Adrenal gland (tissue), 12 donors: ENCODE results near the gene PSMD12. TPM values are rescaled to one million over a fixed set of nuclear protein-coding genes. Genes with fewer than 3 reads are reported as not detected.
A peak's percentile ranks its signal among the peaks of the same experiment; 100 is the strongest.
"Not testable (repeated sequence)": the region's sequence is repeated elsewhere in the genome, so short reads cannot be mapped to it uniquely, and the experiment has no call there.

ENCODE experiments used
- DNase-seq, 7 donors: peaks; one replicate each; pipeline ENCODE4 v3.0.0-alpha.2; 2019 to 2020
- H3K27ac ChIP-seq, 5 donors: fragments of 200-600 bp; sonication (generic) in 4 of 5; 1 replicate in 3 of 5; 2 replicates in 2 of 5; pipeline versions ENCODE4 v1.5.1 to v1.8.0; 2016 to 2020; ENCODE audit warnings: mild to moderate bottlenecking in 1 of 5
- H3K27me3 ChIP-seq: fragments of 200-600 bp; 2 replicates; pipeline ENCODE4 v1.8.0; 2021
- H3K36me3 ChIP-seq, 2 donors: fragments of 200-600 bp; replicated peaks in 1 of 2; 1 replicate in 1 of 2; 2 replicates in 1 of 2; pipeline versions ENCODE4 v1.5.1 to v1.8.0; 2018 to 2022
- H3K4me1 ChIP-seq, 2 donors: fragments of 200-600 bp; replicated peaks in 1 of 2; 1 replicate in 1 of 2; 2 replicates in 1 of 2; pipeline versions ENCODE4 v1.5.1 to v1.8.0; 2018 to 2021
- H3K4me3 ChIP-seq, 4 donors: fragments of 200-600 bp; sonication (generic) in 3 of 4; one replicate each; pipeline ENCODE4 v1.5.1; 2016 to 2018
- H3K9me3 ChIP-seq, 3 donors: fragments of 200-600 bp; sonication (generic) in 1 of 3; replicated peaks in 1 of 3; 1 replicate in 2 of 3; 2 replicates in 1 of 3; pipeline versions ENCODE4 v1.5.1 to v1.8.0; 2016 to 2021
- POLR2A ChIP-seq, 2 donors: fragments of 450-650 bp; IDR thresholded peaks; one replicate each; pipeline ENCODE4 v1.6.1; 2017; ENCODE audit warnings: antibody characterized with exemption in 2 of 2, mild to moderate bottlenecking in 2 of 2, moderate library complexity in 1 of 2
- WGBS, 4 donors: extraction: QIAGEN DNeasy Blood & Tissue Kit in 2 of 4; methylation state at CpG; one replicate each; pipeline versions ENCODE4 v1.1.5 to v1.1.7; 2013 to 2017; 5-methylcytosine and 5-hydroxymethylcytosine counted together
- intact Hi-C, 2 donors: fragments of 100-400 bp; cut with DNase I; formaldehyde crosslinking; loops; one replicate each; pipeline versions ENCODE4 v1.14.1 to v1.15.0; 2022 to 2023
- polyA plus RNA-seq, 3 donors: library from polyadenylated mRNA; stranded (reverse); fragments of 200-250 nt in 2 of 3; fragments of 350-450 nt in 1 of 3; fragmentation: Illumina TruSeq in 1 of 3; extraction: RNeasy Lipid Tissue Mini Kit (QIAGEN cat#74804) in 1 of 3; gene quantifications; one replicate each; pipeline ENCODE4 v1.2.3, GENCODE V29; 2013 to 2014
- total RNA-seq, 9 donors: library from RNA; depleted of rRNA in 4 of 9; stranded (reverse); fragments of >200 nt in 4 of 9; fragments of 120-200 nt in 1 of 9; fragmentation: NEBNext Ultra II Directional in 1 of 9; extraction: Animal tissue kit (Norgen Biotek cat#: 25700) in 1 of 9; gene quantifications; one replicate each; pipeline versions ENCODE4 v1.1.0 to v1.2.4, GENCODE V29; 2013 to 2023
- TF ChIP-seq, protein P1 (sequence below), 6 experiments: fragments of 450-650 bp in 4 of 6; fragments of 200-600 bp in 2 of 6; sonication (generic) in 1 of 6; IDR thresholded peaks; 1 replicate in 5 of 6; 2 replicates in 1 of 6; pipeline versions ENCODE4 v1.5.1 to v1.8.0; 2016 to 2021; ENCODE audit warnings: antibody characterized with exemption in 6 of 6, mild to moderate bottlenecking in 2 of 6, moderate library complexity in 1 of 6
- donor health status: healthy with polysubstance abuse.
- donor health status: Bipolar disorder and iron deficiency.
- donor health status: DM: yes; HTN: yes; CAD: no.
- donor health status: DM: no; HTN: no; CAD: no.
- donor health status: DM: no; HTN: no; CAD: no.
- donor health status: DM: yes; HTN: yes; CAD: no.

PSMD12 gene
- total and polyA plus RNA-seq, 12 donors: 19.7 to 163 (median 38.3) TPM

- H3K27me3 ChIP-seq: no peaks in the 10 kb centered on the region
- H3K4me3 ChIP-seq: no peak overlapping the region
- H3K27ac ChIP-seq: no peak overlapping the region
- H3K36me3 ChIP-seq: no peaks in the 10 kb centered on the region
- peak in 1 of 7 donors; percentile 41 for DNase-seq
- H3K4me1 ChIP-seq: no peaks in the 10 kb centered on the region
- TF ChIP-seq POLR2A (IDR thresholded peaks at IDR 0.05): no peak
- TF ChIP-seq, protein P1, sequence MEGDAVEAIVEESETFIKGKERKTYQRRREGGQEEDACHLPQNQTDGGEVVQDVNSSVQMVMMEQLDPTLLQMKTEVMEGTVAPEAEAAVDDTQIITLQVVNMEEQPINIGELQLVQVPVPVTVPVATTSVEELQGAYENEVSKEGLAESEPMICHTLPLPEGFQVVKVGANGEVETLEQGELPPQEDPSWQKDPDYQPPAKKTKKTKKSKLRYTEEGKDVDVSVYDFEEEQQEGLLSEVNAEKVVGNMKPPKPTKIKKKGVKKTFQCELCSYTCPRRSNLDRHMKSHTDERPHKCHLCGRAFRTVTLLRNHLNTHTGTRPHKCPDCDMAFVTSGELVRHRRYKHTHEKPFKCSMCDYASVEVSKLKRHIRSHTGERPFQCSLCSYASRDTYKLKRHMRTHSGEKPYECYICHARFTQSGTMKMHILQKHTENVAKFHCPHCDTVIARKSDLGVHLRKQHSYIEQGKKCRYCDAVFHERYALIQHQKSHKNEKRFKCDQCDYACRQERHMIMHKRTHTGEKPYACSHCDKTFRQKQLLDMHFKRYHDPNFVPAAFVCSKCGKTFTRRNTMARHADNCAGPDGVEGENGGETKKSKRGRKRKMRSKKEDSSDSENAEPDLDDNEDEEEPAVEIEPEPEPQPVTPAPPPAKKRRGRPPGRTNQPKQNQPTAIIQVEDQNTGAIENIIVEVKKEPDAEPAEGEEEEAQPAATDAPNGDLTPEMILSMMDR (IDR thresholded peaks at IDR 0.05): no peak
- no peaks in the 10 kb centered on the region for H3K9me3 ChIP-seq
- intact Hi-C loops: no loop called here
- 82 to 90% (median 87%) methylated on average over 4 of the region's 4 CpGs for WGBS, 4 donors
These were observed 45.0 kb upstream of the PSMD12 start for GRCh38 chr17:67411397-67411796.

DNA sequence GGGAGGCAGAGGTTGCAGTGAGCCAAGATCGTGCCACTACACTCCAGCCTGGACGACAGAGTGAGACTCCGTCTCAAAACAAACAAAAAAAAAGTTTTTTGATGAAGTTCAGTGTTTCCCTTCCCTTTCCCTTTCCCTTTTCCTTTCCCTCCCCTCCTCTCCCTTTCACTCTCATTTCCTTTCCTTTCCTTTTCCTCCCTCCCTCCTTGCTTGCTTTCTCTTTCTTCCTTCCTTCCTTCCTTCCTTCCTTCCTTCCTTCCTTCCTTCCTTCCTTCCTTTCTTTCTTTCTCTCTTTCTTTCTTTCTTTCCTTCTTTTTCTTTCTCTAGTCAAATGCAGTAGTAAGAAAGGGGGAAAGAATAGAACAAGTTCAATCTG is 42.1 kb upstream of the PSMD12 start:
- H3K9me3 ChIP-seq, H3K27ac ChIP-seq, H3K36me3 ChIP-seq, DNase-seq, H3K27me3 ChIP-seq, H3K4me3 ChIP-seq, H3K4me1 ChIP-seq, intact Hi-C loops: not testable (repeated sequence)
- 55 to 89% (median 73%) methylated on average over 3 of the region's 3 CpGs for WGBS, 4 donors

DNA sequence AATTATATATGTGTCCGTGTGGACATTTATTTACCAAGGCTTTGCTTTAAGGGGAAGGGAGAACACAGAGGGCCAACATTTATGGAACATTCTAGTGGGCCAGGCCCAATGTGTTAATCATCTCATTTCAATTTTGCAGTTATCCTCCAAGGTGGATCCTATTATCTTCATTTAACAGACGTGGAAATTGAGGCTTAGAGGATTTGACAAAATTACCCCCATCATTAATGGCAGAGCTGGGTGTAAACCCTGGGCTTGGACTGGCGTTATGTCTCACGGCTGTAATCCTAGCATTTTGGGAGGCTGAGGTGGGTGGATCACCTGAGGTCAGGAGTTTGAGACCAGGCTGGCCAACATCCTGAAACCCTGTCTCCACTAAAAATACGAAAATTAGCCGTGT is 37.1 kb upstream of the PSMD12 start:
- TF ChIP-seq, protein P1 (IDR thresholded peaks at IDR 0.05): no peak
- no peak for TF ChIP-seq POLR2A (IDR thresholded peaks at IDR 0.05)
- intact Hi-C loops: no loop called here

DNA sequence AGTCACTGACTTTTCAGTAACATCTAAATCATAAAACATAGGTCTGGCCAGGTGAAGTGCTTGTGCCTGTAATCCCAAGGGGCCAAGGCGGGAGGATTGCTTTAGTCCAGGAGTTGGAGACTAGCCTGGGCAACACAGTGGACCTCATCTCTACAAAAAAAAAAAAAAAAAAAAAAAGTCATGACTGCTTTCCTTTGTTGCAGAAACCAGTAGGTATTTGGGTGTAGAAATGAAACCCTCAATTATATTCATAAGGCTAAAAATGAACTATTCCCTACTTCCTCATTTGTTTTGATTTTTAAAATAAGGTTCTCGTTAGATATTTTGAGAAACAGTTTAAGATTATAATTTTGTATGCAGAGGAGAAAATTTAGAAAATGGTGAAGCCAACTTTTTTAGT is 36.7 kb upstream of the PSMD12 start:
- peak in 1 of 7 donors; percentile 17 for DNase-seq
- Histone ChIP-seq H3K4me1 (no peaks in the 10 kb centered on the region), H3K27ac (no peak overlapping the region), H3K9me3 (no peaks in the 10 kb centered on the region), H3K27me3 (no peaks in the 10 kb centered on the region), H3K36me3 (no peaks in the 10 kb centered on the region), H3K4me3 (no peak overlapping the region)
- 86 to 91% (median 89%) methylated on average over 2 of the region's 2 CpGs for WGBS, 4 donors
- intact Hi-C loops: no loop called here
- TF ChIP-seq POLR2A (IDR thresholded peaks at IDR 0.05): no peak
- TF ChIP-seq, protein P1 (IDR thresholded peaks at IDR 0.05): no peak

More for the DNA sequence above, 37.1 kb upstream of the PSMD12 start:
- no peaks in the 10 kb centered on the region for H3K27me3 ChIP-seq
- H3K4me3 ChIP-seq: no peak overlapping the region
- H3K36me3 ChIP-seq: no peaks in the 10 kb centered on the region
- DNase-seq: no peak
- WGBS, 4 donors: 87 to 95% (median 93%) methylated on average over 6 of the region's 6 CpGs
- H3K27ac ChIP-seq: no peak overlapping the region
- H3K9me3 ChIP-seq: no peaks in the 10 kb centered on the region
- H3K4me1 ChIP-seq: no peaks in the 10 kb centered on the region
